GM12864 (cell line): ENCODE results near the gene PHRF1.

Source experiments
- DNase-seq: peaks from one replicate; pipeline ENCODE4 v3.0.0-alpha.2; 2011; ENCODE audit warnings: low read depth
- H3K4me3 ChIP-seq: 2 replicates; pipeline ENCODE4 v1.5.1; 2011; ENCODE audit warnings: mild to moderate bottlenecking, low read depth, low read length, control low read depth
- CTCF ChIP-seq: IDR thresholded peaks from 2 replicates; pipeline ENCODE4 v1.5.1; 2011; ENCODE audit warnings: low read depth, mild to moderate bottlenecking, moderate library complexity, low read length, control low read depth, inconsistent platforms; ENCODE audit errors: missing control alignments

PHRF1 gene

GRCh38 chr11:578276-579035 lies 2.2 kb downstream of the PHRF1 start:
- no peak for TF ChIP-seq CTCF
- no peak for DNase-seq
- H3K4me3 ChIP-seq = peak overlapping the region; percentile 72

DNA sequence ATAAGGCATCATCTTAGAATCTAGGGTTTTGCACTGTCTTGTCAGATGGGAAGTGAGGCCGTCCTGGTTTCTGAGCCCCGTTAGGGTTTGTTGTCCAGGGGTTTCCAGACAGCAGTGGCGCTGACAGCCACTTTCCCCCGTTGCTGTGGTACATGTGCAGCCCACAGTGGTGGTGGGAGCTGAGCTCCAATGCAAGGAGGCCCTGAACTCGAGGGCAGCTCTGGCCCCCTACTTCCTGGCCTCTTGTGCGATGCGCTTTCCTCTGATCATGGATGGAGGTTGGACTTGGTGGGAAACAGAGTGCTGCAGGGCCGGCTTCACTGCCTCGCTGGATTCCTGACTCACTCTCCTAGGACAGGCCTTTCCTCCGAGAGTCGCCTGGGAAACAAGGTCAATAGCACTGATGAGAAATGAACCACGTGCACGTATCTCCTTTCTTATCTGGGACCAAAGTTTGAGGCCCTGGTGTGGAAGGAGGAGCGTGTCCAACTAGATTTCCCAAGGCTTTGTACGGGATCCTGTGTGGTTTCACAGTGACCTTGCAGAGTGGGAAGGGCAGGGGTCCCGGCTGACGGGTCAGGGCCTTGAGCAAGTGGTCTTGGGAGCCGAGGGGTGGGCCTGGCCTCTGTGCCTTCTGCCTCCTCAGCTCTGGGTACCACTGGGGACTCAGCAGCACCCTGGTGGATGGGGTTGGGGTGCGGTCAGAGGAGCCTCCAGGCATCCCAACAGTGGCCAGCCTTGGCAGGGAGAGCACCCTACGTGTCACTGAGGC lies 3.7 kb downstream of the PHRF1 start:
- no peak for DNase-seq
- H3K4me3 ChIP-seq = no peak overlapping the region
- no peak for TF ChIP-seq CTCF

DNA sequence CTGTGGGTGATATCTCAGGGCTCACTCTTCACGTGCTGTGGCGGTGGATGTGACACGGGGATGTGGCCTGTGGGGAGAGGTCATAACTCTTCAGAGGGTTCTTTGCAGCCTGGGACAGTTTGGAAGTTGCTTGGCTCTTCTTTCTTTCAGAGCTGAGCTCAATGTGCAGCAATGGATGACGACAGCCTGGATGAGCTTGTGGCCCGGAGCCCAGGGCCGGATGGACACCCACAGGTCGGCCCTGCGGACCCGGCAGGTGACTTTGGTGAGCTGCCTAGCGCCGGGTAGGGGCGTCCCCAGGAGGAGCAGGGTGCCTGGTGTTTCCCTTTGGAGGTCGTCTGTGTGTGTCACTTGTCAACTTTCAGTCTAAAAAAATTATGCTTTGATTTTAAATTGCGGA lies 5.1 kb downstream of the PHRF1 start:
- no peak for TF ChIP-seq CTCF
- no peak overlapping the region for H3K4me3 ChIP-seq
- no peak for DNase-seq

GRCh38 chr11:581752-582151 lies 5.5 kb downstream of the PHRF1 start:
- no peak overlapping the region for H3K4me3 ChIP-seq
- no peak for DNase-seq
- TF ChIP-seq CTCF = no peak

- DNase-seq = no peak
- no peak overlapping the region for H3K4me3 ChIP-seq
- no peak for TF ChIP-seq CTCF
These were observed 8.0 kb downstream of the PHRF1 start for GRCh38 chr11:584287-584686.

DNA sequence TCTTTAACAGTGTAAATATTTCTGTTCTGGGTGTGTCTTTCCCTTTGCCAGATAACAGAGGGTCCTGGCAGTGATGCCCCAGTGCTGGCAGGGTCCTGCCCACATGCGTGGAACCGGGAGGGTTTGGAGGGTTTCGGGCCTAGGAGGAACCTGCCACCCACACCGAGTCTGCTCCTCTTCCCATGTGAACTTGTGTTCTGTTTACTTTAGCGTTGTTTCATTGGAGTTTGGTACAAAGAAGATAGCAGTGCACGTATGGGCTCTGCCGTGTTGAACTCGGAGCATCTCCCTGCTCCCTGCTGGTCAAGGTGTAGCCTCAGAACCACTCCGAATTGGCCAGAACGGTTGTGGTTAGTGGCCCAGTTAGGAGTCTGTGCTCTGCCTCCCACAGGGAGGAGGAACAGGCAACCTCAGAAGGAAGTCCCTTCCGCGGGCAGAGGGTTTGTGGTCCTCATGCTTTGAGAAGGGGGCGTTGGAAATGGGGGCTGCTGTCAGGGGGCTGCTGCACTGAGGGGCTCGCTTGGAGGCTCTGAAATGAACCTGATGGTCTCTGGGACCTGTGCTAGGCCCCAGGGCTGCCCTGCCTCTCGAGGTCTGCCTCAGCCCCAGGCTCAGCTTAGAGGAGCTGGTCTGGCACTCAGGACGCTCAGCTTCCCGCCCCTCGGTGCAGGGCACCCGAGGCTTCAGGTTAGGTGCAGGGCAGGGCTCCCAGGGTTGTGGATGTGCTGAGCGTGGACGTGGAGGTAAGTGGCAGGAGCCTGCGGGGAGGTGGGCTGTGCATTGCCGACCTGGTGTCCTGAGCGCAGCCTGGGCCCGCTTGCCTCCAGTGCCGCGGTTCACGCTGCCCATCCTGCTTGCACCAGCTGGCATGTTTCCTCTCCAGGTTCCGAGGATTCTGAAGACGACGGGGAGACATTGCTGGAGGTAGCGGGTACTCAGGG lies 10.4 kb downstream of the PHRF1 start:
- no peak overlapping the region for H3K4me3 ChIP-seq
- TF ChIP-seq CTCF = no peak

More for the DNA sequence above, 10.4 kb downstream of the PHRF1 start:
- DNase-seq = no peak
